ENCODE results near the gene AGPAT3. TPM values are rescaled to one million over a fixed set of nuclear protein-coding genes. Genes with fewer than 3 reads are reported as not detected.

AGPAT3 gene
- total and polyA plus RNA-seq, 7 donors = 14.4 to 48.5 (median 20.3) TPM

GRCh38 chr21:43979654-43980053, 114.6 kb downstream of the AGPAT3 start:
- Histone ChIP-seq H3K36me3 (peaks cover 15 to 67% (median 25%) of the 10 kb centered on the region in 4 donors), H3K4me3 (no peak overlapping the region), H3K9me3 (no peaks in the 10 kb centered on the region), H3K27ac (no peak overlapping the region), H3K4me1 (peaks cover 0 to 7% (median 3%) of the 10 kb centered on the region in 4 donors), H3K27me3 (no peaks in the 10 kb centered on the region)
- no peak for DNase-seq
- intact Hi-C loops (cut with DNase I) = loop anchor here (5.0 kb wide), 2 partner anchors 42 to 112 kb away; partner anchors contain the start of gene AGPAT3
- TF ChIP-seq POLR2A (IDR thresholded peaks at IDR 0.05) (no peak), POLR2AphosphoS5 (IDR thresholded peaks at IDR 0.05) (no peak), EP300 (IDR thresholded peaks at IDR 0.05) (no peak), CTCF (IDR thresholded peaks at IDR 0.05) (no peak)
- WGBS, 2 donors = 91% methylated on average over 7 of the region's 7 CpGs

- DNase-seq = no peak
- Histone ChIP-seq H3K9me3 (no peaks in the 10 kb centered on the region), H3K36me3 (peaks cover 15 to 67% (median 25%) of the 10 kb centered on the region in 4 donors), H3K4me3 (no peak overlapping the region), H3K27ac (no peak overlapping the region), H3K4me1 (no peaks in the 10 kb centered on the region), H3K27me3 (no peaks in the 10 kb centered on the region)
- TF ChIP-seq POLR2AphosphoS5 (IDR thresholded peaks at IDR 0.05) (no peak), CTCF (IDR thresholded peaks at IDR 0.05) (no peak), EP300 (IDR thresholded peaks at IDR 0.05) (no peak), POLR2A (IDR thresholded peaks at IDR 0.05) (no peak)
- intact Hi-C loops (cut with DNase I) = no loop called here
- 92 to 93% methylated on average over 26 of the region's 26 CpGs for WGBS, 2 donors
These were observed 116.3 kb downstream of the AGPAT3 start for GRCh38 chr21:43981151-43981870.

GRCh38 chr21:43981871-43982210, 116.8 kb downstream of the AGPAT3 start:
- Histone ChIP-seq H3K36me3 (peaks cover 15 to 67% (median 25%) of the 10 kb centered on the region in 4 donors), H3K27ac (no peak overlapping the region), H3K4me1 (no peaks in the 10 kb centered on the region), H3K27me3 (no peaks in the 10 kb centered on the region), H3K4me3 (no peak overlapping the region), H3K9me3 (no peaks in the 10 kb centered on the region)
- DNase-seq = no peak
- WGBS, 2 donors = 84 to 88% methylated on average over 13 of the region's 13 CpGs
- TF ChIP-seq POLR2A (IDR thresholded peaks at IDR 0.05) = no peak
- no peak for TF ChIP-seq CTCF (IDR thresholded peaks at IDR 0.05)
- TF ChIP-seq POLR2AphosphoS5 (IDR thresholded peaks at IDR 0.05) = no peak
- TF ChIP-seq EP300 (IDR thresholded peaks at IDR 0.05) = no peak
- intact Hi-C loops (cut with DNase I) = no loop called here

- H3K36me3 ChIP-seq = peaks cover 15 to 62% (median 25%) of the 10 kb centered on the region in 4 donors
- no peak for DNase-seq
- intact Hi-C loops (cut with DNase I) = no loop called here
- H3K27ac ChIP-seq = no peak overlapping the region
- no peak overlapping the region for H3K4me3 ChIP-seq
- 94 to 97% methylated on average over 32 of the region's 32 CpGs for WGBS, 2 donors
- TF ChIP-seq CTCF (IDR thresholded peaks at IDR 0.05) (no peak), POLR2AphosphoS5 (IDR thresholded peaks at IDR 0.05) (no peak), EP300 (IDR thresholded peaks at IDR 0.05) (no peak), POLR2A (IDR thresholded peaks at IDR 0.05) (no peak)
- H3K9me3 ChIP-seq = no peaks in the 10 kb centered on the region
- H3K27me3 ChIP-seq = no peaks in the 10 kb centered on the region
- H3K4me1 ChIP-seq = no peaks in the 10 kb centered on the region
These were observed 117.6 kb downstream of the AGPAT3 start for GRCh38 chr21:43982489-43983078.
